ENCODE results near the gene KLF3. TPM values are rescaled to one million over a fixed set of nuclear protein-coding genes. Genes with fewer than 3 reads are reported as not detected.

KLF3 gene
- total and polyA plus RNA-seq, 2 of the 4 experiments (the other 2 are of a cell fraction) = 8.2 to 12.6 TPM

GRCh38 chr4:38749336-38749735 lies 85.3 kb downstream of the KLF3 start:
- no peaks in the 10 kb centered on the region for H3K79me1 ChIP-seq (ENCODE audit: low read depth in 1 of 2, low read length in 2 of 2)
- dilution Hi-C loops (cut with HindIII; ENCODE audit: low sequenced_read_pairs, unreplicated experiment) (no loop called here), intact Hi-C loops (cut with micrococcal nuclease) (no loop called here), in situ Hi-C loops (cut with MboI; ENCODE audit: low sequenced_read_pairs) (no loop called here)
- H3K4me2 ChIP-seq (ENCODE audit: low read depth, low read length) = no peak overlapping the region
- no peak overlapping the region for H3K18ac ChIP-seq (ENCODE audit: low read depth, low read length)
- H2AFZ ChIP-seq (replicated peaks; ENCODE audit: low read length, poor library complexity) = no peak overlapping the region
- H2BK20ac ChIP-seq (ENCODE audit: low read depth, low read length) = no peak overlapping the region
- H3K4me3 ChIP-seq (ENCODE audit: insufficient read depth, low read depth, low read length) = no peak overlapping the region
- no peak overlapping the region for H2AK9ac ChIP-seq (replicated peaks; ENCODE audit: low read depth, low read length, poor library complexity)
- TF ChIP-seq CHD1 (IDR thresholded peaks at IDR 0.05; ENCODE audit: low read depth, low read length) = no peak
- TF ChIP-seq FOS (IDR thresholded peaks at IDR 0.05; ENCODE audit: low read depth, low read length) = no peak
- no peak for TF ChIP-seq RFX5 (IDR thresholded peaks at IDR 0.05; ENCODE audit: low read depth, low read length)
- TF ChIP-seq ELK1 (IDR thresholded peaks at IDR 0.05; ENCODE audit: borderline replicate concordance, low read depth, low read length) = no peak
- TF ChIP-seq USF2 (IDR thresholded peaks at IDR 0.05; ENCODE audit: low read depth, low read length) = no peak
- no peak for TF ChIP-seq SMC3 (IDR thresholded peaks at IDR 0.05; ENCODE audit: low read depth, low read length)
- TF ChIP-seq MAFK (IDR thresholded peaks at IDR 0.05; ENCODE audit: low read depth, low read length) = no peak
- H3K23ac ChIP-seq (ENCODE audit: low read depth, low read length) = no peak overlapping the region
- DNase-seq (no peak), ATAC-seq (ENCODE audit: low read depth) (no peak)
- WGBS, 2 experiments (ENCODE audit: extremely low coverage in 2 of 2, insufficient read length in 1 of 2) = no CpG with 5 or more reads among the region's 4 CpGs
- peaks cover 18% of the 10 kb centered on the region for H3K9me1 ChIP-seq (ENCODE audit: insufficient read depth, low read length)
- H3K56ac ChIP-seq (ENCODE audit: extremely low read depth, insufficient read depth, low read length) = no peak overlapping the region
- no TSS peak for BruUV-seq (replicated peaks)
- H3K36me3 ChIP-seq (ENCODE audit: control insufficient read depth, insufficient read depth, low read length) = no peaks in the 10 kb centered on the region
- H2AK5ac ChIP-seq (ENCODE audit: low read depth, low read length) = no peak overlapping the region
- H3K4ac ChIP-seq (ENCODE audit: low read depth, low read length) = no peak overlapping the region
- H3K9me3 ChIP-seq (ENCODE audit: control insufficient read depth, insufficient read depth, low read length) = peaks cover 6% of the 10 kb centered on the region
- no peak overlapping the region for H2BK15ac ChIP-seq (ENCODE audit: low read depth, low read length)
- no peak overlapping the region for H4K91ac ChIP-seq (ENCODE audit: insufficient read depth, low read depth, low read length)
- no peak overlapping the region for H3K14ac ChIP-seq (replicated peaks; ENCODE audit: low read depth, low read length)
- no peak overlapping the region for H2BK5ac ChIP-seq (ENCODE audit: low read depth, low read length, poor library complexity, severe bottlenecking)
- ChIA-PET POLR2A (ENCODE audit: unreplicated experiment) (no interaction called here), CTCF (no interaction called here)
- H3K27ac ChIP-seq (ENCODE audit: insufficient read depth, low read length) = no peak overlapping the region
- peaks cover 11% of the 10 kb centered on the region for H3K4me1 ChIP-seq (ENCODE audit: control insufficient read depth, insufficient read depth, low read length)
- H3K9ac ChIP-seq (ENCODE audit: low read depth, low read length) = no peak overlapping the region
- no peak overlapping the region for H4K8ac ChIP-seq (ENCODE audit: low read depth in 2 of 2, low read length in 2 of 2)
- no peak overlapping the region for H2BK120ac ChIP-seq (ENCODE audit: low read depth, low read length)
- no peak overlapping the region for H4K5ac ChIP-seq (ENCODE audit: low read depth, low read length)
- H4K20me1 ChIP-seq (ENCODE audit: insufficient read depth, low read length) = peaks cover 7% of the 10 kb centered on the region
- peaks cover 2% of the 10 kb centered on the region; the same call in 1 of the 2 replicates for H3K27me3 ChIP-seq (ENCODE audit: control insufficient read depth, insufficient read depth, low read length)

Other genes starting within 250 kb of the KLF3 start
- gene TLR10, start 118.8 kb downstream of the KLF3 start, total RNA-seq (2012; rRNA removed) = not detected in 2 replicates
- gene TLR10, start 118.8 kb downstream of the KLF3 start, polyA plus RNA-seq (2012; rRNA removed) = not detected in 2 replicates
- 1.1 TPM in 2 replicates for gene TLR1, start 140.6 kb downstream of the KLF3 start, total RNA-seq (2012; rRNA removed)
- 0.17 and 0.24 TPM in 2 replicates for gene TLR1, start 140.6 kb downstream of the KLF3 start, polyA plus RNA-seq (2012; rRNA removed)
- gene TLR6, start 192.6 kb downstream of the KLF3 start, total RNA-seq (2012; rRNA removed) = 3.9 and 4.4 TPM in 2 replicates
- 0.96 and 1.4 TPM in 2 replicates for gene TLR6, start 192.6 kb downstream of the KLF3 start, polyA plus RNA-seq (2012; rRNA removed)
- 507 and 649 TPM in 2 replicates for gene FAM114A1, start 203.6 kb downstream of the KLF3 start, total RNA-seq (2012; rRNA removed)
- 135 and 152 TPM in 2 replicates for gene FAM114A1, start 203.6 kb downstream of the KLF3 start, polyA plus RNA-seq (2012; rRNA removed)